Pancreas (tissue), 10 donors: Measurements from ENCODE around the gene SURF2. TPM values are rescaled to one million over a fixed set of nuclear protein-coding genes. Genes with fewer than 3 reads are reported as not detected.

ENCODE experiments used
- ATAC-seq, 4 donors: fragments of 200-7000 bp; cut with Tn5 transposase; one replicate each; pipeline versions ENCODE4 v1.8.0 to v1.9.1; 2020; ENCODE audit warnings: mild to moderate bottlenecking in 4 of 4, moderate library complexity in 4 of 4
- DNase-seq, 6 donors: peaks; one replicate each; pipeline ENCODE4 v3.0.0-alpha.2; 2020
- FAIRE-seq: peaks from 2 replicates; lab custom pipeline; 2012; peaks lifted over from hg19 to GRCh38; lab: Jason Lieb, UNC
- H3K27ac ChIP-seq, 4 donors: fragments of 200-600 bp; sonication (generic); 1 replicate in 3 of 4; 2 replicates in 1 of 4; pipeline versions ENCODE4 v1.5.0 to v1.8.0; 2020
- H3K27me3 ChIP-seq, 4 donors: fragments of 200-600 bp; one replicate each; pipeline ENCODE4 v1.8.0; 2021
- H3K36me3 ChIP-seq, 3 donors: fragments of 200-600 bp; sonication (generic) in 1 of 3; one replicate each; pipeline versions ENCODE4 v1.5.0 to v1.8.0; 2020 to 2021
- H3K4me1 ChIP-seq, 3 donors: fragments of 200-600 bp; one replicate each; pipeline ENCODE4 v1.8.0; 2021
- H3K4me3 ChIP-seq, 4 donors: fragments of 200-600 bp; sonication (generic) in 2 of 4; one replicate each; pipeline versions ENCODE4 v1.5.0 to v1.8.0; 2020 to 2021
- H3K9me3 ChIP-seq, 4 donors: fragments of 200-600 bp; one replicate each; pipeline ENCODE4 v1.8.0; 2021
- WGBS, 2 donors: extraction: QIAGEN DNeasy Blood & Tissue Kit; methylation state at CpG; one replicate each; pipeline ENCODE4 v1.1.7; 2013; 5-methylcytosine and 5-hydroxymethylcytosine counted together
- intact Hi-C, 3 donors: fragments of 100-400 bp; cut with DNase I; formaldehyde crosslinking; loops; one replicate each; pipeline versions ENCODE4 v1.11.1 to v1.14.2; 2022
- polyA plus RNA-seq, 2 donors: library from polyadenylated mRNA; stranded (reverse); fragments of 200-250 nt; gene quantifications; one replicate each; pipeline ENCODE4 v1.2.3, GENCODE V29; 2013
- total RNA-seq, 6 donors: library from RNA; stranded (reverse); fragmentation: NEBNext Ultra II Directional in 4 of 6; extraction: Animal tissue kit (Norgen Biotek cat#: 25700) in 4 of 6; gene quantifications; one replicate each; pipeline versions ENCODE4 v1.2.1 to v1.2.4, GENCODE V29; 2021 to 2023
- TF ChIP-seq, protein P1 (sequence below), 4 donors: fragments of 200-600 bp; sonication (generic) in 3 of 4; IDR thresholded peaks; one replicate each; pipeline versions ENCODE4 v1.5.0 to v1.8.0; 2021; ENCODE audit warnings: antibody characterized with exemption in 4 of 4
- donor health status: healthy with polysubstance abuse.
- donor health status: DM: no; HTN: no; CAD: no; lungs with moderate emphysema.
- donor health status: DM: no; HTN: no; CAD: no.
- donor health status: control.
- donor health status: control.
- donor health status: Bipolar disorder and iron deficiency.
- donor health status: DM: yes; HTN: yes; CAD: no.
- donor health status: DM: no; HTN: no; CAD: no.
- donor health status: DM: no; HTN: no; CAD: no.
- donor health status: DM: yes; HTN: yes; CAD: no.

The SURF2 gene
- total and polyA plus RNA-seq, 8 donors = 7.8 to 52.4 (median 13.2) TPM

DNA sequence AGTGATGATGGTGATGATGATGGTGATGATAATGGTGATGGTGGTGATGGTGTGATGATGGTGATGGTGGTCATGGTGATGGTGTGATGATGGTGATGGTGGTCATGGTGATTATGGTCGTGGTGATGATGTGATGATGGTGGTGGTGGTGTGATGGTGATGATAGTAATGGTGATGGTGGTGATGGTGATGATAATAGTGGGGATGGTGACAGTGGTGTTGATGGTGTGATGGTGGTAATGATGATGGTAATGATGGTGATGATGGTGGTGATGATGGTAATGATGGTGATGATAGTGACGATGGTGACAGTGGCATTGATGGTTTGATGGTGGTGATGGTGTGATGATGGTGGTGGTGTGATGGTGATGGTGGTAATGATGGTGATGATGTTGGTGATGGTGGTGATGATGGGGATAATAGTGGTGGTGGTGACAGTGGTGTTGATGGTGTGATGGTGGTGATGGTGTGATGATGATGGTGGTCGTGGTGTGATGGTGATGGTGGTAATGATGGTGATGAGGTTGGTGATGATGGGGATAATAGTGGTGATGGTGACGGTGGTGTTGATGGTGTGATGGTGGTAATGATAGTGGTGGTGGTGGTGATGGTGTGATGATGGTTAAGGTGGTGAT lies 26.3 kb downstream of the SURF2 start:
- H3K9me3 ChIP-seq = no peaks in the 10 kb centered on the region
- DNase-seq (no peak), FAIRE-seq (no peak)

DNA sequence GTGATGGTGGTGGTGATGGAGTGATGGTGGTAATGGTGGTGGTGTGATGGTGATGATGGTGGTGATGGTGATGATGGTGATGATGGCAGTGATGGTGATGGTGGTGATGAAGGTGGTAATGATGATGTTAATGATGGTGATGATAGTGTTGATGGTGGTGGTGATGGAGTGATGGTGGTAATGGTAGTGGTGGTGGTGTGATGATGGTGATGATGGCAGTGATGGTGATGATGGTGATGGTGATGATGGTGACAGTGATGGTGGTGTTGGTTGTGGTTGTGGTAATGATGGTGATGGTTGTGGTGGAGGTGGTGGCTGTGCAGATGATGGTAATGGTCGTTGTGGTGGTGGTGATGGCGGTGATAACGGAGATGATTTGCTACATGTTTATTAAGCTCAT lies 27.1 kb downstream of the SURF2 start:
- H3K9me3 ChIP-seq = no peaks in the 10 kb centered on the region
- H3K4me3 ChIP-seq = no peak overlapping the region
- TF ChIP-seq, protein P1, sequence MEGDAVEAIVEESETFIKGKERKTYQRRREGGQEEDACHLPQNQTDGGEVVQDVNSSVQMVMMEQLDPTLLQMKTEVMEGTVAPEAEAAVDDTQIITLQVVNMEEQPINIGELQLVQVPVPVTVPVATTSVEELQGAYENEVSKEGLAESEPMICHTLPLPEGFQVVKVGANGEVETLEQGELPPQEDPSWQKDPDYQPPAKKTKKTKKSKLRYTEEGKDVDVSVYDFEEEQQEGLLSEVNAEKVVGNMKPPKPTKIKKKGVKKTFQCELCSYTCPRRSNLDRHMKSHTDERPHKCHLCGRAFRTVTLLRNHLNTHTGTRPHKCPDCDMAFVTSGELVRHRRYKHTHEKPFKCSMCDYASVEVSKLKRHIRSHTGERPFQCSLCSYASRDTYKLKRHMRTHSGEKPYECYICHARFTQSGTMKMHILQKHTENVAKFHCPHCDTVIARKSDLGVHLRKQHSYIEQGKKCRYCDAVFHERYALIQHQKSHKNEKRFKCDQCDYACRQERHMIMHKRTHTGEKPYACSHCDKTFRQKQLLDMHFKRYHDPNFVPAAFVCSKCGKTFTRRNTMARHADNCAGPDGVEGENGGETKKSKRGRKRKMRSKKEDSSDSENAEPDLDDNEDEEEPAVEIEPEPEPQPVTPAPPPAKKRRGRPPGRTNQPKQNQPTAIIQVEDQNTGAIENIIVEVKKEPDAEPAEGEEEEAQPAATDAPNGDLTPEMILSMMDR (IDR thresholded peaks at IDR 0.05) = no peak
- H3K27ac ChIP-seq = no peak overlapping the region
- FAIRE-seq = no peak
- no peaks in the 10 kb centered on the region for H3K4me1 ChIP-seq
- no peak for ATAC-seq
- H3K27me3 ChIP-seq = no peaks in the 10 kb centered on the region
- DNase-seq = no peak
- 95 to 98% methylated on average over 3 of the region's 3 CpGs for WGBS, 2 donors
- H3K36me3 ChIP-seq = no peaks in the 10 kb centered on the region
- intact Hi-C loops = no loop called here

More for the DNA sequence above, 26.3 kb downstream of the SURF2 start:
- no peak overlapping the region for H3K4me3 ChIP-seq
- H3K27ac ChIP-seq = no peak overlapping the region
- TF ChIP-seq, protein P1 (IDR thresholded peaks at IDR 0.05) = no peak
- intact Hi-C loops = no loop called here
- no peak for ATAC-seq
- H3K36me3 ChIP-seq = no peaks in the 10 kb centered on the region
- H3K4me1 ChIP-seq = no peaks in the 10 kb centered on the region
- 83 to 88% methylated on average over 4 of the region's 4 CpGs for WGBS, 2 donors
- H3K27me3 ChIP-seq = no peaks in the 10 kb centered on the region

DNA sequence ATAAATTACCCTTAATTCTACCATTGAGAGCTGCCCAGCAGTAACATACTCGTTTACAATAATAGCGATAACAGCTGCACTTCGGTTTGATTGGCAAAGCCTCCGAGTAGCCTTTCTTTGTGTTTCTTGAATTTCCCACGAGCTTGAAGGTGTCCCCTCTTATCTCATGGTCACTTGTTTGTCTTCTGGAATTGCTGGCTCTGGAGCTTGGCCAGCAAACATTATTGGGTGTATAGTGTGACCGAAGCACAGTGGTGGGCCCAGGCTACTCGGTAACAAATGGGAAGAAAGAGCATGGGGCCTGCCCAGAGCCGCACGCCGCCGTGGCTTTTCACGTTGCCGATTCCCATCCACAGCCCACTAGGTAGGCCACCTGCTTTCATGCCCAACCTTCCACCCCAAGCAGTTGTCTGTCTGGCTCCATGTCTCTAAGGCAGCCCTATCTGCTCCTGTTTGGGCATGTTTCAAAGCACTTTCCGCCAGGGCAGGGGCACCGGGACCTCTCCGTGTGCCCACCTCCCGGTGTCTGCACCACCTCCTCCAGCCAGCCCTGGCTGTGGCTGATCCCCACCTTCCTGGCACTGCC lies 28.5 kb downstream of the SURF2 start:
- no peak overlapping the region for H3K4me3 ChIP-seq
- TF ChIP-seq, protein P1 (IDR thresholded peaks at IDR 0.05) = no peak
- H3K36me3 ChIP-seq = no peaks in the 10 kb centered on the region
- no peaks in the 10 kb centered on the region for H3K9me3 ChIP-seq
- DNase-seq (no peak), ATAC-seq (no peak), FAIRE-seq (no peak)
- 68 to 77% methylated on average over 13 to 17 of the region's 17 CpGs for WGBS, 2 donors
- H3K4me1 ChIP-seq = no peaks in the 10 kb centered on the region
- H3K27ac ChIP-seq = no peak overlapping the region
- intact Hi-C loops = no loop called here
- H3K27me3 ChIP-seq = no peaks in the 10 kb centered on the region

DNA sequence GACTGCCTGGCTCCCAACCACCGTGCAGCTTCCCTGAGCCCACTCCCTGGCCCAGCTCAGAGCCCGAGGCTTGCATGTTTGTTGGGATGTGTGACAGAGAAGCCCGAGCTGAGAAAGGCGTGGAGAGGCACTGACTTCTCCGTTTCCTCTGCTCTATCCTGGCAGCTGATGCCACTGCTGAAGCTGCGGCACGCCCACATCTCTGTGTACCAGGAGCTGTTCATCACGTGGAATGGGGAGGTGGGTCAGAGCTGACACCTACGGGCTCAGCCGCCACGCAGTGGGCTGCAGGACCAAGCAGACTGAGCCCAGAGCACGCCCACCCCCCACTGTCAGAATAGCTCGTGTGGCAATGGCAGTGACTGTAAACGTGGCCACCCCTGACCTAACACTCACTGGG lies 29.1 kb downstream of the SURF2 start:
- Histone ChIP-seq H3K27ac (no peak overlapping the region), H3K36me3 (no peaks in the 10 kb centered on the region), H3K27me3 (no peaks in the 10 kb centered on the region), H3K4me3 (no peak overlapping the region), H3K4me1 (no peaks in the 10 kb centered on the region), H3K9me3 (no peaks in the 10 kb centered on the region)
- TF ChIP-seq, protein P1 (IDR thresholded peaks at IDR 0.05) = no peak
- 88 to 92% methylated on average over 14 of the region's 14 CpGs for WGBS, 2 donors
- FAIRE-seq (no peak), DNase-seq (no peak), ATAC-seq (no peak)
- intact Hi-C loops = no loop called here

DNA sequence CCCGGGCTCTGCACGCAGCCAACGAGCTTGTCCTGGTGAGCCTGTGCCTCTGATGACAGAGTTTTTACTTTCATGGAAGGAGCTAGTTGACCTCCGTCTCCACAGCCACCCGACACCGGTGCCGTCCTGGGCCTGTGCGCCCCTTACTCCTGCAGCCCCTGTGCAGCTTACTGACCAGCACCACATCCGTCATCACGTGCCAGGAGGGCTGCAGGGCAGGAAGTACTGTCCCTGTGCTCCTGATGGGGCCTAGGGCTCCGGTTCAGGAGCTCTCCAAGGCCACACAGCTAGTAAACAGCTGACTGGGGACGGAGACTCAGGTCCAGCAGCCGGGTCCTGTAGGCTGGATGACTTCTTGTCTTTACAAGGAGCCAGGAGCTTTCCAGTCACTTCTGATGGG lies 30.0 kb downstream of the SURF2 start:
- Histone ChIP-seq H3K36me3 (no peaks in the 10 kb centered on the region), H3K27me3 (no peaks in the 10 kb centered on the region), H3K4me1 (no peaks in the 10 kb centered on the region), H3K4me3 (no peak overlapping the region), H3K9me3 (no peaks in the 10 kb centered on the region), H3K27ac (no peak overlapping the region)
- no peak for FAIRE-seq
- WGBS, 2 donors = 85 to 88% methylated on average over 13 of the region's 13 CpGs
- peak in 1 of 6 donors; percentile 35 for DNase-seq
- ATAC-seq = no peak
- TF ChIP-seq, protein P1 (IDR thresholded peaks at IDR 0.05) = no peak
- intact Hi-C loops = no loop called here
